Effector memory CD8-positive, alpha-beta T cell (primary cell): ENCODE measurements around the gene RBM4B.

Source experiments
- ATAC-seq: fragments of 150-1000 bp; cut with Tn5 transposase; replicated peaks from 2 replicates; pipeline ENCODE4 v1.10.0; 2021; ENCODE audit warnings: mild to moderate bottlenecking, moderate library complexity
- DNase-seq, 3 experiments: peaks; one replicate each; pipeline ENCODE4 v3.0.0; 2021
- H3K27ac Mint-ChIP-seq, 2 donors: one replicate each; pipeline ENCODE4 v1.8.0; 2022; ENCODE audit warnings: mild to moderate bottlenecking in 2 of 2, mixed read lengths in 2 of 2, moderate library complexity in 2 of 2
- H3K27me3 Mint-ChIP-seq, 2 donors: one replicate each; pipeline ENCODE4 v1.8.0; 2022; ENCODE audit warnings: mixed read lengths in 2 of 2
- H3K36me3 Mint-ChIP-seq: one replicate; pipeline ENCODE4 v1.8.0; 2022; ENCODE audit warnings: mild to moderate bottlenecking, moderate library complexity, mixed read lengths; ENCODE audit not compliant: insufficient read depth
- H3K4me1 Mint-ChIP-seq, 2 donors: one replicate each; pipeline ENCODE4 v1.8.0; 2022; ENCODE audit warnings: low read depth in 2 of 2, mixed read lengths in 2 of 2
- H3K4me3 Mint-ChIP-seq, 2 donors: one replicate each; pipeline ENCODE4 v1.8.0; 2022; ENCODE audit warnings: mild to moderate bottlenecking in 2 of 2, mixed read lengths in 2 of 2, moderate library complexity in 2 of 2
- H3K9me3 Mint-ChIP-seq, 2 donors: one replicate each; pipeline ENCODE4 v1.8.0; 2022; ENCODE audit warnings: mixed read lengths in 2 of 2

The RBM4B gene

GRCh38 chr11:66617155-66617834, 60.4 kb downstream of the RBM4B start:
- Mint-ChIP-seq H3K27me3 (no peaks in the 10 kb centered on the region), H3K4me3 (peak overlapping the region; percentile 97 to 99), H3K36me3 (peaks cover 59% of the 10 kb centered on the region), H3K9me3 (no peaks in the 10 kb centered on the region), H3K27ac (peak overlapping the region; percentile 98 to 100), H3K4me1 (peaks cover 52 to 64% of the 10 kb centered on the region in 2 donors)
- ATAC-seq (no peak), DNase-seq (peak in 1 of 3 experiments; percentile 24)

DNA sequence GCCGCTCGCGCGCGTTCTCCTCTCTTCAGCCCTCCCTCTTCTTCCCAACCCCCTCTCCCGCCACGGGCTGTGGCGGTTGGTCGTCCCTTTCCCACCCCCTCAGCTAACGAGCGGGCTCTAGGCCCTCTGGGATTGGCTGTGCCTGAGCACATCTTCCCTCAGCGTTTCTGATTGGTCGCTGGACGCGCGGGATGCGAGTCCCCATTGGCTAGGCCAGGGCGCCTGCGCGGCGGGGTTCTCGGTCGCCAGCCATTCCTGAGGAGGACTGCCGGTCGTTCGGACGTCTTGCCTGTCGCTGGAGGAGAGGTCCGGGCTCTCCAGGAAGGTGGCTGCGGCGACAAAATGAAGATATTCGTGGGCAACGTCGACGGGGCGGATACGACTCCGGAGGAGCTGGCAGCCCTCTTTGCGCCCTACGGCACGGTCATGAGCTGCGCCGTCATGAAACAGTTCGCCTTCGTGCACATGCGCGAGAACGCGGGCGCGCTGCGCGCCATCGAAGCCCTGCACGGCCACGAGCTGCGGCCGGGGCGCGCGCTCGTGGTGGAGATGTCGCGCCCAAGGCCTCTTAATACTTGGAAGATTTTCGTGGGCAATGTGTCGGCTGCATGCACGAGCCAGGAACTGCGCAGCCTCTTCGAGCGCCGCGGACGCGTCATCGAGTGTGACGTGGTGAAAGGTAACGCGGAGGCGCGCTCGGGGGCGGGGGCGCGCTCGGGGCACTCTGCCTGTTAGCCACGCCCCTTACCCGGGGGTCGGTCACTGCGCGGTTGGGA, 61.1 kb downstream of the RBM4B start, which contains the start of gene RBM14:
Gene RBM14 (plus strand): TSS at position 252 of the 776 bp plus-strand sequence. CDS start 91 bp downstream, at position 343.
- Mint-ChIP-seq H3K4me3 (peak within 1 kb of the TSS; percentile 97 to 99), H3K27ac (peak within 1 kb of the TSS; percentile 98 to 100), H3K9me3 (no peaks in the 10 kb centered on the region), H3K27me3 (no peaks in the 10 kb centered on the region), H3K4me1 (peaks cover 46 to 57% of the 10 kb centered on the region in 2 donors), H3K36me3 (peaks cover 52% of the 10 kb centered on the region)
- DNase-seq (peak; percentile 96 to 98 (median 97)), ATAC-seq (peak; percentile 80)
